Measurements from ENCODE around the gene MOCS3. TPM values are rescaled to one million over a fixed set of nuclear protein-coding genes. Genes with fewer than 3 reads are reported as not detected.

Gene MOCS3
- polyA plus RNA-seq, 3 donors: 0.48 to 1.9 (median 1.9) TPM

GRCh38 chr20:50920997-50921396, 37.6 kb upstream of the MOCS3 start:
- no peak for DNase-seq
- Histone ChIP-seq H3K4me2 (replicated peaks; ENCODE audit: extremely low read depth, low read length, poor library complexity, severe bottlenecking) (no peak overlapping the region), H3K4me3 (replicated peaks in 1 of 3; ENCODE audit: low read depth in 2 of 3, low read length in 3 of 3) (no peak overlapping the region), H4K20me1 (ENCODE audit: insufficient read depth, low read length) (peaks cover 100% of the 10 kb centered on the region), H3K9ac (ENCODE audit: insufficient read depth, low read length, poor library complexity, severe bottlenecking) (no peak overlapping the region), H3K27ac (ENCODE audit: low read depth in 1 of 2, low read length in 2 of 2) (peak overlapping the region in 1 of 2 donors; percentile 47), H2AFZ (ENCODE audit: insufficient read depth, low read depth, low read length, poor library complexity, severe bottlenecking) (no peak overlapping the region), H3K27me3 (ENCODE audit: control insufficient read depth in 2 of 2, insufficient read depth in 2 of 2, low read length in 2 of 2) (no peaks in the 10 kb centered on the region), H3K79me2 (ENCODE audit: insufficient read depth, low read length) (peaks cover 100% of the 10 kb centered on the region), H3K36me3 (replicated peaks in 1 of 2; ENCODE audit: control insufficient read depth in 1 of 2, insufficient read depth in 2 of 2, low read length in 2 of 2) (peaks cover 8 to 25% of the 10 kb centered on the region in 2 donors), H3K9me3 (replicated peaks in 1 of 2; ENCODE audit: control insufficient read depth in 1 of 2, insufficient read depth in 1 of 2, low read length in 2 of 2) (no peaks in the 10 kb centered on the region), H3K4me1 (ENCODE audit: control insufficient read depth in 1 of 2, insufficient read depth in 2 of 2, low read length in 2 of 2) (peaks cover 0 to 4% of the 10 kb centered on the region in 2 donors)
- Mint-ChIP-seq H3K9me3 (no peaks in the 10 kb centered on the region), H3K27me3 (ENCODE audit: low read depth in 3 of 3) (no peaks in the 10 kb centered on the region), H3K4me3 (no peak overlapping the region), H3K36me3 (peaks cover 18 to 42% of the 10 kb centered on the region in 2 donors), H3K4me1 (peaks cover 38% of the 10 kb centered on the region), H3K27ac (peak overlapping the region in 2 of 7 donors; percentile 6 to 21)
- intact Hi-C loops (cut with micrococcal nuclease): loop anchor here in 1 of 2 donors (10.0 kb wide), 1 partner anchor 96 kb away; no protein-coding TSS in a partner anchor
- TF ChIP-seq, protein P1, sequence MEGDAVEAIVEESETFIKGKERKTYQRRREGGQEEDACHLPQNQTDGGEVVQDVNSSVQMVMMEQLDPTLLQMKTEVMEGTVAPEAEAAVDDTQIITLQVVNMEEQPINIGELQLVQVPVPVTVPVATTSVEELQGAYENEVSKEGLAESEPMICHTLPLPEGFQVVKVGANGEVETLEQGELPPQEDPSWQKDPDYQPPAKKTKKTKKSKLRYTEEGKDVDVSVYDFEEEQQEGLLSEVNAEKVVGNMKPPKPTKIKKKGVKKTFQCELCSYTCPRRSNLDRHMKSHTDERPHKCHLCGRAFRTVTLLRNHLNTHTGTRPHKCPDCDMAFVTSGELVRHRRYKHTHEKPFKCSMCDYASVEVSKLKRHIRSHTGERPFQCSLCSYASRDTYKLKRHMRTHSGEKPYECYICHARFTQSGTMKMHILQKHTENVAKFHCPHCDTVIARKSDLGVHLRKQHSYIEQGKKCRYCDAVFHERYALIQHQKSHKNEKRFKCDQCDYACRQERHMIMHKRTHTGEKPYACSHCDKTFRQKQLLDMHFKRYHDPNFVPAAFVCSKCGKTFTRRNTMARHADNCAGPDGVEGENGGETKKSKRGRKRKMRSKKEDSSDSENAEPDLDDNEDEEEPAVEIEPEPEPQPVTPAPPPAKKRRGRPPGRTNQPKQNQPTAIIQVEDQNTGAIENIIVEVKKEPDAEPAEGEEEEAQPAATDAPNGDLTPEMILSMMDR (IDR thresholded peaks at IDR 0.05): no peak

GRCh38 chr20:50921803-50922501, 36.7 kb upstream of the MOCS3 start:
- H3K4me2 ChIP-seq (replicated peaks; ENCODE audit: extremely low read depth, low read length, poor library complexity, severe bottlenecking): no peak overlapping the region
- no peak overlapping the region for H3K4me3 ChIP-seq (replicated peaks in 1 of 3; ENCODE audit: low read depth in 2 of 3, low read length in 3 of 3)
- H3K79me2 ChIP-seq (ENCODE audit: insufficient read depth, low read length): peaks cover 100% of the 10 kb centered on the region
- Mint-ChIP-seq H3K4me3 (no peak overlapping the region), H3K27me3 (ENCODE audit: low read depth in 3 of 3) (no peaks in the 10 kb centered on the region), H3K9me3 (no peaks in the 10 kb centered on the region), H3K4me1 (peaks cover 34% of the 10 kb centered on the region), H3K27ac (peak overlapping the region in 5 of 7 donors; percentile 43 to 75 (median 66)), H3K36me3 (peaks cover 18 to 43% of the 10 kb centered on the region in 2 donors)
- no peaks in the 10 kb centered on the region for H3K9me3 ChIP-seq (replicated peaks in 1 of 2; ENCODE audit: control insufficient read depth in 1 of 2, insufficient read depth in 1 of 2, low read length in 2 of 2)
- H3K36me3 ChIP-seq (replicated peaks in 1 of 2; ENCODE audit: control insufficient read depth in 1 of 2, insufficient read depth in 2 of 2, low read length in 2 of 2): peaks cover 8 to 28% of the 10 kb centered on the region in 2 donors
- H3K27ac ChIP-seq (ENCODE audit: low read depth in 1 of 2, low read length in 2 of 2): peak overlapping the region in 1 of 2 donors; percentile 47
- H3K27me3 ChIP-seq (ENCODE audit: control insufficient read depth in 2 of 2, insufficient read depth in 2 of 2, low read length in 2 of 2): no peaks in the 10 kb centered on the region
- peaks cover 0 to 5% of the 10 kb centered on the region in 2 donors for H3K4me1 ChIP-seq (ENCODE audit: control insufficient read depth in 1 of 2, insufficient read depth in 2 of 2, low read length in 2 of 2)
- no peak overlapping the region for H3K9ac ChIP-seq (ENCODE audit: insufficient read depth, low read length, poor library complexity, severe bottlenecking)
- WGBS (ENCODE audit: insufficient coverage): 60% methylated on average over 1 of the region's 8 CpGs
- no peak overlapping the region for H2AFZ ChIP-seq (ENCODE audit: insufficient read depth, low read depth, low read length, poor library complexity, severe bottlenecking)
- peaks cover 100% of the 10 kb centered on the region for H4K20me1 ChIP-seq (ENCODE audit: insufficient read depth, low read length)
- TF ChIP-seq, protein P1 (IDR thresholded peaks at IDR 0.05): no peak
- no peak for DNase-seq
- intact Hi-C loops (cut with micrococcal nuclease): loop anchor here in 1 of 2 donors (10.0 kb wide), 1 partner anchor 97 kb away; no protein-coding TSS in a partner anchor
